ENCODE measurements around the gene EN2.

Gene EN2

GRCh38 chr7:155509359-155509724 is 51.4 kb downstream of the EN2 start:
- no peak for DNase-seq (ENCODE audit: low read depth)

- DNase-seq (ENCODE audit: low read depth): no peak
These were observed 52.0 kb downstream of the EN2 start for GRCh38 chr7:155509725-155510551.

DNA sequence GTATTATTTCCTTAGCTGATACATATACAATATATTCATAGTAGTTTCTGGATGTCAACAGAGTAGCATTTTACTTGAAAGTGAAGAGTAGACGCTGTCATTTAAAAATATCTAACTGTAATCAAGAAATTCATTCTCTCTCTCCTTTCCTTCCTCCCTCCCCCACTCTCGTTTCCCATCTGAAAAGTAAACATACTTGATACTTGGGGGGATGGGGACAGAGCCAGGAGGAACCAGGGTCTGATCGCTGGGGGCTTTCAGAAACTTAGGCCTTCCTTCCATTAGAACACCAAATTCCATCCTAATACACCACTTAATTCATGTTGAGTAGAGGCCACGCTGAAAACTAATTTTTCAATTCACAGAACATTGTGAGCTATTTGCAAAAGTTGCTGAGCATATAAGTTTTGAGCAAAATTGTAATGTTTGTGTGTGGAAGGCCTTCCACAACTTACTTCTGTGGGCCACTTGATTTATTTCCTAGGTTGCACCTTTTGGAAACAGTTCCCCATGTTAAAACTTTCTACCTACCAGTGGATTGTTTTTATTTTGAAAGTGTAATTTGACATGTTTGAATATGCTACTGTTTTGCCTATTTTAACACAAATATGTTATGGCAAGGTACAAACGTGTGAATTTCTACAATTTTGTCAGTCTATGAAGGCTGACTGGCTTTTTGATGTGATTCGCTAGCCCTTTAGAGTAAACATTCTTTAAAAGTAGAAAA is 53.2 kb downstream of the EN2 start:
- DNase-seq (ENCODE audit: low read depth): no peak

DNA sequence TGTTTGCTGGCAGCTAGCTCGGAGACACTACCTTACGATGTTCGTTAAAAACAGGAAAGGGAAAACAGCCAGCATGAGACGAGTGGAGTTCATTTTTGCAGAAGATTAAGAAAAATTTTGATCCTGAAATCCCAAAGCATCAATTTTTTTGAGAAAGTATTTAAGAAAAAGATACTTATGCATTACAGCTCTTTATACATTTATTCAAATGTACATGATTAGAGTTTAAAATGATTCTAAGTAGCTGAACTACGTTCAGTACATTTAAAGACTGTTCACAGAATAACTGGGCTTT is 53.7 kb downstream of the EN2 start:
- no peak for DNase-seq (ENCODE audit: low read depth)

GRCh38 chr7:155512246-155512887 is 54.4 kb downstream of the EN2 start:
- no peak for DNase-seq (ENCODE audit: low read depth)

DNA sequence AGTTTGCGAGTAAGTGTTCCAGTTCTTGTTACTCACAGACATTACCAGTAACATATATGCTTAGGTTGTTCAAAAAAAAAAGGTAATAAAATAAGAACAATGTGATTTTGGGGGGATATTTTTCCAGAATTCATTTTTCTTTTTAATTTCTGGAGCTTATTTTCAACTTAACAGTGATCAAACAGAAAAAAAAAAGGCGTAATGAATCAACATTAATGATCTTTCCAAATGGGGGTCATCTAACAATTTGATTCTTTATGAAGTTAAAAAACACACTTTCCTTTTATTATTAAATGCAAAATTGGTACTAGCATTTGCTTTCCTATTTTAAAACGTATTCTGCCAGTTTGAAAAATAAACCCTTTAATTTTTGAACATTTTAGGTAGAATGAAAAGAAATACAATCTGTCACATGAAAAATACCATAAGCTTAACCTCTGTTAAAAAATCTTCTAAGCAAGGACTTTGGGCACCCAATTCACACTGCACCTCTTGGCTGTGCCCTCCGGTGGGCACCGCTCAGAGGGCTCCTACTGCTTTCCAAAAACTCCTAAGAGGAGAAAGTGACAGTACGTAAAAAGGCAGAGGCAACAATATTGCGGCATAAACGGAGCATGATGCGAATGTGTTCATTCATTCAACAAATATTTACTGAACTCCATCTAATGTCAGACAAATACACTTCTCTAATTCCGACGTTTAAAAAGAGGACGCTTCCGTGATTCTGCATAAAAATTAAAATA is 55.8 kb downstream of the EN2 start:
- no peak for DNase-seq (ENCODE audit: low read depth)

- DNase-seq (ENCODE audit: low read depth): no peak
These were observed 56.4 kb downstream of the EN2 start for GRCh38 chr7:155514296-155514695.

All from activated T-cell treated with anti-CD3 and anti-CD28 coated beads for 1 hour (primary cell).